Measurements from ENCODE around the gene FRMD3. TPM values are rescaled to one million over a fixed set of nuclear protein-coding genes. Genes with fewer than 3 reads are reported as not detected.

The FRMD3 gene
- total and polyA plus RNA-seq, 8 donors = 0.87 to 2.6 (median 1.5) TPM

- WGBS, 2 donors = 86 to 93% methylated on average over 8 of the region's 8 CpGs
These were observed 90.8 kb downstream of the FRMD3 start for GRCh38 chr9:83447351-83447750.

GRCh38 chr9:83445703-83446265 lies 92.4 kb downstream of the FRMD3 start:
- DNase-seq (no peak), FAIRE-seq (no peak), ATAC-seq (no peak)
- intact Hi-C loops (cut with DNase I) = no loop called here
- no peak for TF ChIP-seq CTCF (IDR thresholded peaks at IDR 0.05)
- no peaks in the 10 kb centered on the region for H3K36me3 ChIP-seq
- 88 to 94% methylated on average over 6 of the region's 6 CpGs for WGBS, 2 donors
- H3K4me3 ChIP-seq = no peak overlapping the region
- H3K4me1 ChIP-seq = peaks cover 0 to 9% (median 0%) of the 10 kb centered on the region in 3 donors
- H3K27ac ChIP-seq = no peak overlapping the region
- no peaks in the 10 kb centered on the region for H3K27me3 ChIP-seq
- no peaks in the 10 kb centered on the region for H3K9me3 ChIP-seq

More at GRCh38 chr9:83447351-83447750, 90.8 kb downstream of the FRMD3 start:
- FAIRE-seq (no peak), DNase-seq (no peak), ATAC-seq (no peak)
- TF ChIP-seq CTCF (IDR thresholded peaks at IDR 0.05) = no peak
- intact Hi-C loops (cut with DNase I) = no loop called here
- H3K36me3 ChIP-seq = no peaks in the 10 kb centered on the region
- H3K4me3 ChIP-seq = no peak overlapping the region
- no peaks in the 10 kb centered on the region for H3K27me3 ChIP-seq
- no peaks in the 10 kb centered on the region for H3K9me3 ChIP-seq
- H3K27ac ChIP-seq = no peak overlapping the region
- H3K4me1 ChIP-seq = no peaks in the 10 kb centered on the region

GRCh38 chr9:83444110-83444509 lies 94.1 kb downstream of the FRMD3 start:
- Histone ChIP-seq H3K9me3 (no peaks in the 10 kb centered on the region), H3K4me3 (no peak overlapping the region), H3K27me3 (no peaks in the 10 kb centered on the region), H3K36me3 (no peaks in the 10 kb centered on the region), H3K27ac (no peak overlapping the region), H3K4me1 (peaks cover 0 to 15% (median 0%) of the 10 kb centered on the region in 3 donors)
- intact Hi-C loops (cut with DNase I) = no loop called here
- 61 to 63% methylated on average over 4 of the region's 4 CpGs for WGBS, 2 donors
- no peak for DNase-seq
- ATAC-seq = peak in 1 of 4 donors; percentile 30
- no peak for FAIRE-seq
- TF ChIP-seq CTCF (IDR thresholded peaks at IDR 0.05) = no peak

- no peak for TF ChIP-seq CTCF (IDR thresholded peaks at IDR 0.05)
- DNase-seq (peak in 1 of 6 donors; percentile 32), FAIRE-seq (no peak)
These were observed 96.8 kb downstream of the FRMD3 start for GRCh38 chr9:83441390-83441789.

GRCh38 chr9:83440641-83441040 lies 97.6 kb downstream of the FRMD3 start:
- H3K27me3 ChIP-seq = no peaks in the 10 kb centered on the region
- ATAC-seq = peak in 3 of 4 donors; percentile 22 to 65 (median 39)
- no peak overlapping the region for H3K27ac ChIP-seq
- no peak for TF ChIP-seq CTCF (IDR thresholded peaks at IDR 0.05)
- DNase-seq = no peak
- WGBS, 2 donors = 49 to 56% methylated on average over 5 of the region's 5 CpGs
- peaks cover 0 to 15% (median 0%) of the 10 kb centered on the region in 3 donors for H3K4me1 ChIP-seq
- no peaks in the 10 kb centered on the region for H3K36me3 ChIP-seq
- FAIRE-seq = no peak
- intact Hi-C loops (cut with DNase I) = no loop called here
- H3K4me3 ChIP-seq = no peak overlapping the region
- no peaks in the 10 kb centered on the region for H3K9me3 ChIP-seq

More at GRCh38 chr9:83441390-83441789, 96.8 kb downstream of the FRMD3 start:
- Histone ChIP-seq H3K9me3 (no peaks in the 10 kb centered on the region), H3K27me3 (no peaks in the 10 kb centered on the region), H3K27ac (no peak overlapping the region), H3K4me1 (peaks cover 0 to 15% (median 0%) of the 10 kb centered on the region in 3 donors), H3K4me3 (no peak overlapping the region), H3K36me3 (no peaks in the 10 kb centered on the region)
- ATAC-seq = peak in 3 of 4 donors; percentile 35 to 68 (median 37)
- 16 to 21% methylated on average over 3 of the region's 3 CpGs for WGBS, 2 donors
- intact Hi-C loops (cut with DNase I) = no loop called here
